Suppressor macrophage (primary cell): ENCODE data around the gene ADM2.
A peak's percentile ranks its signal among the peaks of the same experiment; 100 is the strongest.

Experiments used
- DNase-seq, 4 experiments: peaks; one replicate each; pipeline ENCODE4 v3.0.0-alpha.2; 2020 to 2022

The ADM2 gene

GRCh38 chr22:50467773-50468440, 13.4 kb upstream of the ADM2 start:
- no peak for DNase-seq

- DNase-seq, result no peak
Observed at GRCh38 chr22:50468626-50469025, 12.7 kb upstream of the ADM2 start.

DNA sequence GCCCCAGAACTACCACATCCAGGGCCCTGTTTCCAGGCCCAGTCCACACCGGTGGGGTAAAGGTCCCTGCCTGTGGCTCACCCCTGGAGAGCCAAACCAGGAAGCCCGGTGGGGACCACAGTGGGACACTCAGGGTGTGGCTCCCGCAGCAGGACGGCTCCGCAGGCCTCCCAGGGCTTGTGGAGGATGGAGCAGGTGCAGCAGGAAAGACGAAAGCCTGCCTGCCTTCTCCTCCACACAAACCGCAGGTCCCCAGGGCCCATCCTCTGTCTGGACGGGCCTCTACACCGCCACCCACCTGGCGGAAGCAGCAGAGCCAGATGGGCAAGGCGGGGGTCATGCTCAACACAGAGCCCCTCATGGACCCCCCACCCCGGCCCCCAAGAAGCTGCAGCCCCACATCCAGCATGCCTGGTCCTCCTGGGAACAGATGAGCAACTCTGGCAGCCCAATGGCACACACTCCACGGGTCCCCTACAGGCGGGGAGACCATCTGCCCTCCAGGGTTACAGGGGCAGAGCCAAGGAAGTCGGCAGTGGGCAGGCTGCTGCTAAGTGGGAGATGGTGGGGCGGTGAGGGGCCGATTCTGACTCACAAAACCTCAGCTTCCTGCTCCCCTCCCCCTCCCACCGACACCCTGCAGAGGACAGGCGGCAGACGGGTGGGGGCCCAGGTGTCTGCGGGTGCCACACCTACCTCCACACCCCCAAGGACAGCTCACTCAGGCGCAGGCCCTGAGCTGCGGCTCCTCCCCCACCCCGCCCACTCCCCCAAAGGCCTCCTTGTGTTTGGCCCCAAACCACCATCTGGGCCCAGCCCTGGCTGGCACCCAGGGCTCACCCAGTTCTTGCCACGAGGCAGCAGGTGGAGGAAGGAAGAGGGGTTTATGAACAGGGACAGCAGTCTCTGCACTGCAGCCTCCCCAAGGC, 11.7 kb upstream of the ADM2 start:
- peak; percentile 7 to 46 (median 26) for DNase-seq

DNA sequence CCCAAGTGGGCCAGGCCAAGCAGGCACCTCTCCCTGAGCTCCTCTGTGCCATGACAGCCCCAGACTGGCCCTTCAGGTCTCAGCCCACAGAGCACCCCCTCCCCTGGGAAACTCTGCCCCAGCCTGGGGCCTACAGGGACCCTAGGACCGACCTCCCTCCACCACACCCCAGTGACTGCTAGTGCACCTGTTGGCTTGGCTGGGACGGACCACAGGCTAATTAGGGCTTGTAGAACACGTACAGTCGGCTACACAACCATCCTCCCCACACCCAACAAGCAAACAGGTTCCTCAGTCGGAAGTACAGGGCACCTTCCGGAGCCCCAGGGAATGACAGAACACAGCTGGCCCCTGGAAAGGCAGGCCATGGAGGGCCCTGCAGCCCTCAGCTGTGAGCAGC, 10.9 kb upstream of the ADM2 start:
- no peak for DNase-seq

DNA sequence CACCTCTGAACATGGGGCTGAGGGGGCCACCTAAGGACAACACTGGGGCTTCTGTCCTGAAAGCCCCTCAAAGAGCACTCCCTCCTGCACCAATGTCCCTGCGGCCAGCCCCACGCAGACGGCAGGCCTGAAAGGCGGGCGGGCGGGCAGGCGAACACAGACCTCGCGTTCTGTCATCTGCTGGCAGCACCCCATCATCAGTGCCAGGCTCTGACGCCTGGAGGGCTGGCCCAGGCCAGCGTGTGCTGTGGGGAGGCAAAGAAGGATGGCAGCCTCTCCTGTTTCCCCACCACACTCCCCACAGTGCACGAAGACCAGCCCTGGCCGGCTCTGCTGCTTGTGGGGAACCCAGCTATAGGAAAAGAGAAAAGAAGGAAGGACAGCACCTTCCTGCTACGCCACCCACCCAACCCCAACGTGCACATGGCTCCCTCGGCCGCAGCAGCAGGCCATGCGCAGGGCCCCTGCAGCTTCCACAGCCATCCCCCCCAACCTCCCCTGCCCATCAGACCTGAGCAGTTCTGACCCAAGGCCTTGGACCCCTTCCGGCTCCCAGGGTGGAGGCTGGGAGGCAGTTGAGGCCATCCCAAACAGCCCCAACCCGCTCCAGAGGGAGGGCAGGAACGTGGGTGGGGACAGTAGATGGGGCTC, 10.0 kb upstream of the ADM2 start:
- peak in 1 of 4 experiments; percentile 29 for DNase-seq

- DNase-seq, result no peak
Observed at GRCh38 chr22:50471962-50472361, 9.4 kb upstream of the ADM2 start.

DNA sequence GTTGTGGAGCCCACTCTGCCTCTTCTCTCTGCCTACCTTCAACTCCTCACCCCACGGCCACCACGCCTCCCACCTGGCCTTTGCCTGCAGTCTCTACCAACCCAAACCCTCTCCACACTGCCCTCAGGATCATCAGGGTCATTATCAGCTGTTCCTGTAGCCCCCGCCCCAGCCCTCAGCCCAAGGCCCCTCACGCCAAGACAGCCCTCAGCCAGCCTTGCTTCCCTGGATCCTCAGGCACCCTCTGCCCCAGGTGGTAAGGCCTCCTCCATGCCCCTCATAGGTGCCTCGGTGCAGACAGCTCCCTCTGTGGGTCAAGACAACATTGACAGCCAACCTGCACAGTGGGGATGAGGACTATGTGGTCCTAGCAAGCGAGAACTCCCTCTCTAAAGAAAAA, 8.3 kb upstream of the ADM2 start:
- DNase-seq, result no peak

DNA sequence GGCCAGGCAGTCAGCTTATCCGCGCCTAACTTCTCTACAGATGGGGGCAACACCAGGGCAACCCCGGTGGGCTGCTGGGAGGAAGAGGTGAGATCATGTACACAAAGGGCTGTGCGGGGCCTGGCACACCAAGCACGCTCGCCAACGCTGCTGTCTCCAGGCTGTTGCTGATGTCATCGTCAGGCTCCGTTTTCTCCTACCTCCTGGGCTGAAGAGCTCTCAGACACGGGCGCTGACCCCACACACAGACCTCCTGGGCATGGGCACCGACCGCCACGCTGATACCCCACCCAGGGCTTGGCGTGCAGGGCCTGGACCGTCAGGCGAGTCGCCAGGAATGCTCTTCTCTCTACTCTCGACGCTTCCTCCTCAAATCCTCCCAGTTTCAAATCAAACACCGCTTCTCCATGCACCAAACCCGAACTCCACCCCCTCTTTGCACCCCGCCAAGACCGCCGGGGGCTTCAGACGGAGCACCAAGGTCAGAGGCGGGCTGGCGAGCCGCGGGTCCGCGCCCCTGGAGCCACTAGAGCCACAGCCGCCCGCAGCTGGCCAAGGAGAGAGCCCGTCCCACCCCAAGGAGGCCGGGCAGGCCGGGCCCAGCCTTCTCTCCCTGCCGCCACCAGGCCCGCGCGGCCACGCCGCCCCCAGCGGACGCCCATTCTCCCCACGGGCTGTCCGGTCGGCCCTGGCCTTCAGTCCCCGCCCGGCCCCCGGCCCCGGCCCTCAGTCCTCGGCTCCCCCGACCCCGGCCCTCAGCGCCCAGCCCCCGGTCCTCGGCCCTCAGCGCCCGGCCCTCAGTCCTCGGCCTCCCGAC, 7.3 kb upstream of the ADM2 start:
- peak; percentile 36 to 75 (median 57) for DNase-seq

GRCh38 chr22:50474710-50475651, 6.4 kb upstream of the ADM2 start, which contains the start of gene SBF1:
SBF1 (minus strand) TSS chr22:50475035; CDS start chr22:50474840, 195 bp downstream.
- peak; percentile 94 to 98 (median 96) for DNase-seq

DNA sequence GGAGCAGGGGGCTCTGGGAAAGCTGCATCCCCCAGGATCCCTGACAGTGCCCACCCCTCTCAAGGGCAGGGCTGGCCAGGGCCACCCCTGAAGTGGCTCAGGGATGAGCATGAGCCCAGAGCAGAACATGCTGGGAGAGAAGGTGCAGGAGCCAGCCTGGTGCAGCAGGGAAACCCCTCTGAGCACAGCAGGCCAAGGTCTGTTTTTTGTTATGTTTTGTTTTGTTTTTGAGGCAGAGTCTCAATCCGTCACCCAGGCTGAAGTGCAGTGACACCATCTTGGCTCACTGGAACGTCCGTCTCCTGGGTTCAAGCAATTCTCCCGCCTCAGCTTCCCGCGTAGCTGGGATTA, 5.7 kb upstream of the ADM2 start:
- DNase-seq, result no peak

DNA sequence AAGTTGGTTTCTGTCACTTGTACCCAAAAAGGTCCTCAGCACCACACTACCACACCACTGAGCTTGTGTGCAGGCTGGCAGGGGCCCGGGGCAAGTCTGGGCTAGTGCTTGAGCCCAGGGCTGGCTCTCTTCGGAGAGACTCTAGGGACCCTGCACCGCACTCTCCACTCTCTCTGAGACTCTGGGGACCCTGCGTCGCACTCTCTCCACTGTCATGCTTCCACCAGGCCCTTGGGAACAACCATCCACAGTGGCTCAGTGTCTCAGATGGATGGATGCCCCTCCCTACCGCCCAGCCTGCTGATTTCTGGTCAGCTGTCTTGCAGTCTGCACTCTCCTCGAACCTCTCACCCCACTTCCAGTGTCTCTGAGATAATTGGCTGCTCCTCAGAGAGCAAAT, 4.5 kb upstream of the ADM2 start:
- DNase-seq, result no peak

- DNase-seq, result no peak
Observed at GRCh38 chr22:50477923-50478322, 3.4 kb upstream of the ADM2 start.

GRCh38 chr22:50479721-50480120, 1.6 kb upstream of the ADM2 start:
- peak; percentile 23 to 62 (median 40) for DNase-seq

- no peak for DNase-seq
Observed at GRCh38 chr22:50481045-50481439, 301 bp upstream of the ADM2 start.

DNA sequence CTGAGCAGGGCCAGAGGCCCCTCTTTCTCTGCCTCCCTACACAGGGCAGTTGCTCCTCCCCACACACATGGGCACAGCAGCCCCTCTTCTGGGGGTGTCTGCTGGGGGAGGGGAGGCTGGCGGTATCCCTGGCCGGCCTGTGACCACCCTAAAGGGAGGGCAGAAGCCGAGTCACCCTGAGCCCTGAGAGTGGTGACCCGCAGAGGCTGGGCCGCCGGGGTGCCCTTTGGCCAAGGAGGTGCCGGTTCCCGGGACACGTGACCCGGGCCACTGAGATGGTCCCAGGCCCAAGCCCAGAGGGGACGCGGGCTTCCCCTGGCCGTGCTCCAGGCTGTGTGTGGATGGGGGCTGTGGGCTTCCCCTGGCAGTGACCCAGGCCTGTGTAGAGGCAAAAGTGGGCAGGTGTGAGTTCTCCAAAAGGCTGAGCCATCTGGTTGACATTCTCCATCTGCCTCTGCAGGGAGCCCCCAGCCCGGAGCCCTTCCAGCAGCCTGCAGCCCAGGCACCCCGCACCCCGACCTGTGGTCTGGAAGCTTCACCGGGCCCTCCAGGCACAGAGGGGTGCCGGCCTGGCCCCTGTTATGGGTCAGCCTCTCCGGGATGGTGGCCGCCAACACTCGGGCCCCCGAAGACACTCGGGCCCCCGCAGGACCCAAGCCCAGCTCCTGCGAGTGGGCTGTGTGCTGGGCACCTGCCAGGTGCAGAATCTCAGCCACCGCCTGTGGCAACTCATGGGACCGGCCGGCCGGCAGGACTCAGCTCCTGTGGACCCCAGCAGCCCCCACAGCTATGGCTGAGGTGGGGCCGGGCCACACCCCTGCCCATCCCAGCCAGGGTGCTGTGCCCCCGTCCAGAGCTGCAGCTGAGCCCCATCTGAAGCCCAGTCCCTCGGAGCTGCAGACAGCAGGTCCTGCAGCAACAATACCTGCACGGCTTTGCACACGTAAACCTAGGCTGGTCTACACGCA, 1.0 kb downstream of the ADM2 start:
- no peak for DNase-seq

GRCh38 chr22:50483106-50483505, 1.8 kb downstream of the ADM2 start:
- DNase-seq, result no peak

- no peak for DNase-seq
Observed at GRCh38 chr22:50483556-50483955, 2.2 kb downstream of the ADM2 start.

GRCh38 chr22:50483977-50484853, 2.9 kb downstream of the ADM2 start:
- no peak for DNase-seq
